ENCODE results near the gene MARK2. TPM values are rescaled to one million over a fixed set of nuclear protein-coding genes. Genes with fewer than 3 reads are reported as not detected.

MARK2 gene
- total and polyA plus RNA-seq, 2 of the 8 experiments (the other 6 are each of a cell fraction or from before 2014, with no cell fraction given), result 19.3 to 58.5 TPM

DNA sequence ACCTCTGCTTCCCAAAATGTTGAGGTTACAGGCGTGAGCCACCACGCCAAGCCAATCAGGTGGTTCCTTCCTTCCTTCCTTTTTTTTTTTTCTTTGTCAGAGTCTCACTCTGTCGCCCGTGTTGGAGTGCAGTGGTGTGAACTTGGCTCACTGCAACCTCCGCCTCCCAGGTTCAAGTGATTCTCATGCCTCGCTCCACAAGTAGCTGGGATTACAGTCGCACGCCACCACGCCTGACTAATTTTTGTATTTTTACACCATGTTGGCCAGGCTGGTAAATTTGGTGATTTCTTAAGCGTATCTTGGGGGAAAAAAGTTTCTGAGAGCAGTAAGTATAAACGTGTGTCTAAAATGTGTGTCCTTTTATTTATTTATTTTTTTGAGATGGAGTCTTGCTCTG lies 43.8 kb upstream of the MARK2 start (continued):
- TF ChIP-seq, protein P1, sequence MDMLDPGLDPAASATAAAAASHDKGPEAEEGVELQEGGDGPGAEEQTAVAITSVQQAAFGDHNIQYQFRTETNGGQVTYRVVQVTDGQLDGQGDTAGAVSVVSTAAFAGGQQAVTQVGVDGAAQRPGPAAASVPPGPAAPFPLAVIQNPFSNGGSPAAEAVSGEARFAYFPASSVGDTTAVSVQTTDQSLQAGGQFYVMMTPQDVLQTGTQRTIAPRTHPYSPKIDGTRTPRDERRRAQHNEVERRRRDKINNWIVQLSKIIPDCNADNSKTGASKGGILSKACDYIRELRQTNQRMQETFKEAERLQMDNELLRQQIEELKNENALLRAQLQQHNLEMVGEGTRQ (IDR thresholded peaks at IDR 0.05; ENCODE audit: low read length), result no peak
